Memory B cell (primary cell): ENCODE measurements around the gene CDHR4.
"Not testable (repeated sequence)": the region's sequence is repeated elsewhere in the genome, so short reads cannot be mapped to it uniquely, and the experiment has no call there.

Experiments used
- ATAC-seq: fragments of 150-1000 bp; cut with Tn5 transposase; 2 replicates; pipeline ENCODE4 v1.10.0; 2021; ENCODE audit warnings: low read depth, mild to moderate bottlenecking, moderate library complexity
- DNase-seq, 2 donors: peaks; one replicate each; pipeline ENCODE4 v3.0.0; 2022; ENCODE audit warnings: low spot score in 2 of 2
- H3K27ac Mint-ChIP-seq: one replicate; pipeline ENCODE4 v1.8.0; 2022; ENCODE audit warnings: mild to moderate bottlenecking, moderate library complexity, mixed read lengths
- H3K27me3 Mint-ChIP-seq: one replicate; pipeline ENCODE4 v1.8.0; 2022; ENCODE audit warnings: mixed read lengths
- H3K36me3 Mint-ChIP-seq: one replicate; pipeline ENCODE4 v1.8.0; 2022; ENCODE audit warnings: mild to moderate bottlenecking, mixed read lengths
- H3K4me1 Mint-ChIP-seq: one replicate; pipeline ENCODE4 v1.8.0; 2022; ENCODE audit warnings: mixed read lengths
- H3K4me3 Mint-ChIP-seq: one replicate; pipeline ENCODE4 v1.8.0; 2022; ENCODE audit warnings: mild to moderate bottlenecking, moderate library complexity, mixed read lengths
- H3K9me3 Mint-ChIP-seq: one replicate; pipeline ENCODE4 v1.8.0; 2022; ENCODE audit warnings: mixed read lengths

CDHR4 gene, protein sequence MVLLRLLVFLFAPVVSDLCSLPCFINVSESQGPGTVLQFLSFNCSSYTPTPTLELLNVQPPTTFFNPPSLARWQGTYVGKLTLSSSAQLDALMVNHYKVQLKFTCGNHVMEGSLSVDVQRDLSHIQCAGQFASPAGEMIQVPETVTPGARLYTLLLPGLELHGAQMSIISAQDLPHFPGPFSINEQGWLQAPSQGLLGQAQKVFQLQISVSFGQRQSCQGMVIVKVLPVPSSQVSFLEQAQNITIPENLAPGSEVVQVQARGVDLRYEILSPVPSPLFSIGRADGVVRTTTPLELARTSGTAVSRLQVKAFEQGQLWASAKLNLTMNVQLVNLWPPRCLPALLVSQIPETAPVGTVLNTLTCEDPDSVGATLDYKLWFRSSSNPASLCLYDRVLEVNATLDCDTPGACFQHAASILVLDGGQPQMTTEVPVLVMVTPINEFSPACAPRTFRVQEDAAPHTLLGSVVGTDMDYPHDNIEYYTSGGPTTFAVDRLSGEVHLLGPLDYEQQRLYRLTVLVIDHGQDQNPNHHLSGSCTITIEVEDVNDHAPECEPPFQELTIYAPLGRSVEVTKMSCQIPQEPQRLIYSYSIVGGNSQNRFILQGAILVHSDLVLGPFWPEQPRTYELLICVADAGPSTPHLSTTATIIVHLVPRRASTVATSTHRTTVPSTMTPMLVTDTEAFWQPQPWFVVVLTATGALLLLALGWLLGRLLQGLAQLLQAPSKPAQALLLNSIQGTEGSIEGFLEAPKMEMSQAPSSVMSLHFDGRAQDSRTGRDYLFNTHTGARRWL

DNA sequence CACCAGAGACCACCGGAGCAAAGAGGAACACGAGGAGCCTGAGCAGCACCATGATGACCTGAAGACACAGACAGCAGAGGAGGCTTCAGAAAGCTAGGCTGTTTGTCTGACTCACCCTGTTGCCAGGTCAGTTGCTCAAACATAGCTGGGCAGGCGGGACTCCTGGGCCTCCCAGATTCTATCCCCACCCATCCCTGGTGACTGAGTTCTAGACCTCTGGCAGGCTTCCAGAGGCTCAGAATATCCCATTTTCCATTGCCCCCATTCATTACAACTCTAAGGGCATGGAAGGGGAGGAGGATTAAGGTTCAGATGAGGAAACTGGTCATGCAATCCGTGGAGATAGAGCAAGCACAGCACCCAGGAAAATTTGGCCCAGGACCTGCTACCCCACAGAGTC lies at the start of gene CDHR4:
Gene CDHR4 (minus strand): TSS at position 113 of the 400 bp plus-strand sequence. CDS start 61 bp downstream, at position 52.
- DNase-seq, result no peak
- no peaks in the 10 kb centered on the region for H3K36me3 Mint-ChIP-seq
- H3K4me3 Mint-ChIP-seq, result no peak within 1 kb of the TSS
- H3K27ac Mint-ChIP-seq, result no peak within 1 kb of the TSS
- peaks cover 6% of the 10 kb centered on the region for H3K27me3 Mint-ChIP-seq
- peaks cover 14% of the 10 kb centered on the region for H3K4me1 Mint-ChIP-seq
- no peak for ATAC-seq
- no peaks in the 10 kb centered on the region for H3K9me3 Mint-ChIP-seq

DNA sequence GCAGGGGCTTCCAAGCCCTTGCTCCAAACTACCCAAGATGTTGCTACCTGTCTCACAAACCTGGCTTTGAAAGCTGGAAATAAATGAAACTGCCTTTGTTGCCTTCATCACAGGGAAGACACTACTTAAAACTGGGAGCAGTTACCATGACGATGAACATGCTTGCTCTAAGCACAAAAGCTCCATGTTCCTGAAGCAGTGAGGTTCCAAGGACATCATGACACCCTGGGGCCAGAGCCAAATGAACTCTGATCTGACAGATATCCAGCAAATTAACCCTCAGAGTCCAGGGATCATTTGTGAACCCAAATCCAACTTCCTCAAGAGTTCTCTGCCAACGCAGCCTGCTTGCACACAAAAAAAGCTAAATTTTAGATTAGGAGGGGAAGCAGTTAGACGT lies 46.0 kb upstream of the CDHR4 start:
- peaks cover 3% of the 10 kb centered on the region for H3K4me1 Mint-ChIP-seq
- H3K9me3 Mint-ChIP-seq, result no peaks in the 10 kb centered on the region
- ATAC-seq, result no peak
- no peak overlapping the region for H3K4me3 Mint-ChIP-seq
- H3K27me3 Mint-ChIP-seq, result no peaks in the 10 kb centered on the region
- no peak overlapping the region for H3K27ac Mint-ChIP-seq
- no peak for DNase-seq
- peaks cover 3% of the 10 kb centered on the region for H3K36me3 Mint-ChIP-seq

DNA sequence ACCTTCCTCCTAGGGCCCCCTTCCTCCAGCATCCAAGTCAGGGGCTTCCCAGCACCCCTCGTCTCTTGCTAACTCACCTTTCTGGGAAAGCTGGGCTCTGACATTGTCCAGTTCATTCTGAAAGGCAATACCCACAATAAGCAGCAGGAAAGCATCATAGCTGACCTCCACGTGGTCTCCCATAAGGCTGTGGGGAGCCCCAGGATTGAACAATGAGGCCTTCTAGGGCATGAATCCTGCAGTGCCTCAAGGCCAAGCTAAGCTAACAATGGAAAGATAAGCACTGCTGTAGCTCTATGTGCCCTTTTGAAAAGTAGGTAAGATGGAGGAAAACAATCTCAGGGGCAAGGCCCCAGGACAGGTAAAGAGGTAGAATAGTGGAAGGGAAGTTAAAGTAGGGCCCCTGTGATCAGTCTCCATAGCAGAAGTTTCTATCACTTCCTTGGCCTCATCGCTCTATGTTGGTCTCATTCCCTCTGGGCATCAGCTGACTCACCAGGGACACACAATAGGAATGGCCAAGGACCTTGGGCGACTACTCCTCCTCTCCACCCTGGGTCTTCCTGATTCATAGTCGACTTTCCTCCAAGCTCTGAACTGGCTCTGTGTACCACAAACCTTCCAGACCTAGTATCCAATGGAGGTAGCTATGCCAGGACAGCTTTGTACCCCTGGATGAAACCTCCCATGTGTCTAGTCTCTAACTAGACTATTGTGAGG lies 45.0 kb upstream of the CDHR4 start:
- Mint-ChIP-seq H3K36me3 (peaks cover 3% of the 10 kb centered on the region), H3K27ac (no peak overlapping the region)

GRCh38 chr3:49842843-49843517 lies 43.3 kb upstream of the CDHR4 start:
- peaks cover 3% of the 10 kb centered on the region for H3K36me3 Mint-ChIP-seq
- H3K9me3 Mint-ChIP-seq, result no peaks in the 10 kb centered on the region
- no peak overlapping the region for H3K4me3 Mint-ChIP-seq
- no peak overlapping the region for H3K27ac Mint-ChIP-seq
- DNase-seq (no peak), ATAC-seq (no peak)
- H3K27me3 Mint-ChIP-seq, result no peaks in the 10 kb centered on the region
- H3K4me1 Mint-ChIP-seq, result peaks cover 8% of the 10 kb centered on the region

More for the DNA sequence above, 45.0 kb upstream of the CDHR4 start:
- DNase-seq (no peak), ATAC-seq (no peak)
- Mint-ChIP-seq H3K27me3 (no peaks in the 10 kb centered on the region), H3K9me3 (no peaks in the 10 kb centered on the region), H3K4me1 (peaks cover 3% of the 10 kb centered on the region), H3K4me3 (no peak overlapping the region)

DNA sequence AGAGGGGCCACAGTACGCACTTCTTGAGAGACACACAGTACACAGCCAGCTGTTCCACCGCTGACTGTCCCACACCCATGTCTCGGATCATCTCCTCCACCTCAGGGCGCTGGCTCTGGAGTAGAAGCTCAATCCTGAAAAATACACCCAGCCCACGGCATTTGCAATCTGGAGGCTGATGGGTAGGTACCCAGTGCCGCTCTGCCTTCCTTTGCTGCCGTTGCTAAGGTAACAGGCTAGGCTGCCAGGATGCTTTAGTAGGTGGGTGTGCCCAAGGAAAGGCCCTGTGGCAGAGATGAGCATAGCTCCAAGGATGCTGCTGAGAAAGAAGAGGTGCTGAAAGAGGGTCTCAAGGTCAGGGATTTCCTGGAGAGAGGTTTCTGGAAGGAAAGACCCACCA lies 42.1 kb upstream of the CDHR4 start:
- Mint-ChIP-seq H3K4me1 (peaks cover 8% of the 10 kb centered on the region), H3K9me3 (no peaks in the 10 kb centered on the region), H3K27ac (no peak overlapping the region), H3K27me3 (no peaks in the 10 kb centered on the region), H3K4me3 (no peak overlapping the region), H3K36me3 (no peaks in the 10 kb centered on the region)
- no peak for ATAC-seq
- no peak for DNase-seq

- DNase-seq, result no peak
- ATAC-seq, result no peak
- no peaks in the 10 kb centered on the region for H3K9me3 Mint-ChIP-seq
- H3K27ac Mint-ChIP-seq, result no peak overlapping the region
- no peaks in the 10 kb centered on the region for H3K36me3 Mint-ChIP-seq
- no peaks in the 10 kb centered on the region for H3K27me3 Mint-ChIP-seq
- no peak overlapping the region for H3K4me3 Mint-ChIP-seq
- peaks cover 8% of the 10 kb centered on the region for H3K4me1 Mint-ChIP-seq
Observed at GRCh38 chr3:49841126-49841696, 41.5 kb upstream of the CDHR4 start.

GRCh38 chr3:49840388-49840787 lies 40.7 kb upstream of the CDHR4 start:
- Mint-ChIP-seq H3K4me3 (no peak overlapping the region), H3K9me3 (no peaks in the 10 kb centered on the region), H3K4me1 (peaks cover 8% of the 10 kb centered on the region), H3K27me3 (no peaks in the 10 kb centered on the region), H3K27ac (no peak overlapping the region), H3K36me3 (no peaks in the 10 kb centered on the region)
- DNase-seq, result no peak
- no peak for ATAC-seq

- no peak overlapping the region for H3K4me3 Mint-ChIP-seq
- no peaks in the 10 kb centered on the region for H3K9me3 Mint-ChIP-seq
- DNase-seq, result peak; percentile 84 to 85
- H3K36me3 Mint-ChIP-seq, result peaks cover 2% of the 10 kb centered on the region
- H3K4me1 Mint-ChIP-seq, result peaks cover 8% of the 10 kb centered on the region
- ATAC-seq, result peak; percentile 99
- no peak overlapping the region for H3K27ac Mint-ChIP-seq
- no peaks in the 10 kb centered on the region for H3K27me3 Mint-ChIP-seq
Observed at GRCh38 chr3:49839193-49839809, 39.6 kb upstream of the CDHR4 start.

DNA sequence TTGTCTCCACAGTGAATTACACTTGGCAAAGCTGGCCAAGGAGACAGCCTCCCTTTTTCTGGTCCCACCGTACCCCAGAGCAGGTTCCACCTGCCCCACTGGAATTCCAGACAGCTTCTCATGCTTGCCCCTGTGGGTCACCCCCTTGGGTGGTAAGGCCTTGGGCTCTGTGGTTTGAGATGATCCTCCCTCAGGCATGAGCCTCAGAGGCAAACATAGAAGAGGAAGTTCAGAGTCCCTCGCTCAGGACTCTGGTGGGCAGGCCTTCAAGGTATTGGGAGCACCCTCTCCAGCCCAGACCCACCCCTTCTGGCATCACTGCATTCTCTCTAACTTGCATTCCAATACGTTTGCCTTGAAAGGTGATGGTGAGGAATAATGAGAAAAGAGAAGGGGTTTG lies 31.7 kb upstream of the CDHR4 start:
- no peak for DNase-seq
- H3K9me3 Mint-ChIP-seq, result no peaks in the 10 kb centered on the region
- ATAC-seq, result no peak
- H3K27ac Mint-ChIP-seq, result no peak overlapping the region
- peaks cover 2% of the 10 kb centered on the region for H3K36me3 Mint-ChIP-seq
- peaks cover 3% of the 10 kb centered on the region for H3K4me1 Mint-ChIP-seq
- H3K4me3 Mint-ChIP-seq, result no peak overlapping the region
- H3K27me3 Mint-ChIP-seq, result no peaks in the 10 kb centered on the region

DNA sequence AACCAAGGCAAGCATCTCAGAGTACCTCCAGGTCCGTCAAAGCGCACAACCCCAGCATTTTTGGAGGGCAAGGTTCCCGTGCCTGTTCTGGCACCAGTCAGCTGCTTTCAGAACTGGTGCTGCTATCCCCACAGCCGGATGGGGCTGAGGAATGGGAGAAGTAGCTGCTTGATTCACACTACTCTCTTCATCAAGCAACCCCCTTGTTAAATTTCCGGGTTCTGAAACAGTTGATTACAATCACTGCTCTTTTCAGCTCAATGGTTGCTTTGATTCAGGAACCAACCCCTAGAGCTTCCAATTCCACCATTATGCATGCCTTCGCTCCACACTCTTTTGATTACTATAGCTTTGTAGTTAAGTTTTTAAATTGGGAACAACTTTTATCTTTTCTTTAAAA lies 26.3 kb upstream of the CDHR4 start:
- H3K9me3 Mint-ChIP-seq, result no peaks in the 10 kb centered on the region
- H3K4me1 Mint-ChIP-seq, result no peaks in the 10 kb centered on the region

GRCh38 chr3:49823131-49823530 lies 23.5 kb upstream of the CDHR4 start:
- not testable (repeated sequence) for H3K27ac Mint-ChIP-seq, H3K9me3 Mint-ChIP-seq, H3K4me3 Mint-ChIP-seq, ATAC-seq, H3K4me1 Mint-ChIP-seq, H3K36me3 Mint-ChIP-seq, H3K27me3 Mint-ChIP-seq, DNase-seq

More for the DNA sequence above, 26.3 kb upstream of the CDHR4 start:
- Mint-ChIP-seq H3K27me3 (no peaks in the 10 kb centered on the region), H3K36me3 (no peaks in the 10 kb centered on the region), H3K27ac (no peak overlapping the region), H3K4me3 (no peak overlapping the region)
- DNase-seq (no peak), ATAC-seq (no peak)

DNA sequence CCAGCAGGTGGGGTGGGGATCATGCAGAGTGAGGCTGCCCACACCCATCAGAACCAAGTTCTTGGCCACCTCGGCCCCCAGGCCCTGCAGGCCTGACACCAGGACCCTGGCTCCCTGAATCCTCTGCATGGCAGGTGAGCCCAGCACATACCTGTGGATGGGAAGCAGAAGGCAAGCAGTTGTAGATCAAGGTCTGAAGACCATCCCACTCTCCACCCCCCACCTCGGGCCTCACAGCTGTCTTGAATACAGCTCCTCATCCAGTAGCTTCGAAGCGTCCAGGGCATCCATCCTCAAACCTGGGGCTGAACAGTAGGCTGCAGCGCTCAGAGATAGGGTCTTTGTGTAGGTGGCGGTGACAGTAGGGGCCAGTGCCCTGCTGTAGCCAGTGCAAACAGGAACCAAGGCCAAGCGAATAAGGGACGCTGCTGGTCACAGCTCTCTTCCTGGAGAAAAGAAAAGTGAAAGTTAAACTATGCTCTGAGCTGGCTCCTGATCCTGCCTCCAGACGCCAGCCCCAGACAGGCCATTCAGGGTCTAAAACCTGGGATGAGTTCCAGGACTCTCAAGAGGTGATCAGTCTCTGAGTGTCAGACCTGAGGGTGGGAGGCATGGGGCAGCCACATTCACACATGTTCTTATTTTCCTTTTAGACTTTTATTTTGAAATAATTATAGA lies 14.0 kb upstream of the CDHR4 start, which contains the start of gene UBA7:
Gene UBA7 (minus strand): TSS at position 457 of the 678 bp plus-strand sequence. CDS start 166 bp downstream, at position 291.
- DNase-seq, result no peak
- Mint-ChIP-seq H3K27me3 (no peaks in the 10 kb centered on the region), H3K4me1 (peaks cover 30% of the 10 kb centered on the region), H3K9me3 (no peaks in the 10 kb centered on the region), H3K4me3 (peak within 1 kb of the TSS; percentile 96), H3K36me3 (peaks cover 13% of the 10 kb centered on the region), H3K27ac (peak within 1 kb of the TSS; percentile 91)
- ATAC-seq, result peak; percentile 91
